IPS-15b (cell line): ENCODE measurements around the gene PLSCR4.

ENCODE experiments used
- H3K27me3 ChIP-seq: one replicate; pipeline ENCODE4 v1.6.1; 2013; ENCODE audit warnings: low read length; ENCODE audit not compliant: control insufficient read depth, insufficient read depth
- H3K36me3 ChIP-seq: one replicate; pipeline ENCODE4 v1.6.1; 2013; ENCODE audit warnings: low read length; ENCODE audit not compliant: control insufficient read depth, insufficient read depth
- H3K4me1 ChIP-seq: one replicate; pipeline ENCODE4 v1.6.1; 2013; ENCODE audit warnings: mild to moderate bottlenecking, low read length; ENCODE audit not compliant: control insufficient read depth, insufficient read depth
- H3K4me3 ChIP-seq: one replicate; pipeline ENCODE4 v1.5.1; 2013; ENCODE audit warnings: low read depth, low read length
- H3K9ac ChIP-seq: one replicate; pipeline ENCODE4 v1.6.1; 2013; ENCODE audit warnings: low read depth, mild to moderate bottlenecking, low read length
- H3K9me3 ChIP-seq: one replicate; pipeline ENCODE4 v1.6.1; 2013; ENCODE audit warnings: mild to moderate bottlenecking, low read length; ENCODE audit not compliant: control insufficient read depth, insufficient read depth

PLSCR4 gene

GRCh38 chr3:146184241-146185015 lies 66.5 kb downstream of the PLSCR4 start:
- H3K4me3 ChIP-seq: no peak overlapping the region
- H3K27me3 ChIP-seq: no peaks in the 10 kb centered on the region
- no peaks in the 10 kb centered on the region for H3K9me3 ChIP-seq
- no peaks in the 10 kb centered on the region for H3K4me1 ChIP-seq
- H3K36me3 ChIP-seq: no peaks in the 10 kb centered on the region
- H3K9ac ChIP-seq: no peak overlapping the region

GRCh38 chr3:146181216-146181615 lies 69.7 kb downstream of the PLSCR4 start:
- no peaks in the 10 kb centered on the region for H3K27me3 ChIP-seq
- no peaks in the 10 kb centered on the region for H3K9me3 ChIP-seq
- H3K36me3 ChIP-seq: no peaks in the 10 kb centered on the region
- no peaks in the 10 kb centered on the region for H3K4me1 ChIP-seq
- H3K4me3 ChIP-seq: no peak overlapping the region
- H3K9ac ChIP-seq: no peak overlapping the region

- Histone ChIP-seq H3K4me1 (no peaks in the 10 kb centered on the region), H3K36me3 (no peaks in the 10 kb centered on the region), H3K4me3 (no peak overlapping the region), H3K9ac (no peak overlapping the region), H3K27me3 (no peaks in the 10 kb centered on the region), H3K9me3 (no peaks in the 10 kb centered on the region)
Observed at GRCh38 chr3:146180376-146180775, 70.5 kb downstream of the PLSCR4 start.

GRCh38 chr3:146178006-146178689 lies 72.8 kb downstream of the PLSCR4 start:
- no peaks in the 10 kb centered on the region for H3K36me3 ChIP-seq
- no peak overlapping the region for H3K9ac ChIP-seq
- no peaks in the 10 kb centered on the region for H3K27me3 ChIP-seq
- no peak overlapping the region for H3K4me3 ChIP-seq
- H3K9me3 ChIP-seq: no peaks in the 10 kb centered on the region
- H3K4me1 ChIP-seq: no peaks in the 10 kb centered on the region

GRCh38 chr3:146177519-146177918 lies 73.4 kb downstream of the PLSCR4 start:
- H3K4me3 ChIP-seq: no peak overlapping the region

GRCh38 chr3:146177072-146177471 lies 73.8 kb downstream of the PLSCR4 start:
- Histone ChIP-seq H3K9ac (no peak overlapping the region), H3K36me3 (no peaks in the 10 kb centered on the region), H3K9me3 (no peaks in the 10 kb centered on the region), H3K4me1 (no peaks in the 10 kb centered on the region), H3K4me3 (no peak overlapping the region), H3K27me3 (no peaks in the 10 kb centered on the region)

More at GRCh38 chr3:146177519-146177918, 73.4 kb downstream of the PLSCR4 start:
- no peaks in the 10 kb centered on the region for H3K36me3 ChIP-seq
- no peak overlapping the region for H3K9ac ChIP-seq
- H3K27me3 ChIP-seq: no peaks in the 10 kb centered on the region
- H3K4me1 ChIP-seq: no peaks in the 10 kb centered on the region
- H3K9me3 ChIP-seq: no peaks in the 10 kb centered on the region

GRCh38 chr3:146172586-146172985 lies 78.3 kb downstream of the PLSCR4 start:
- H3K27me3 ChIP-seq: no peaks in the 10 kb centered on the region
- H3K4me1 ChIP-seq: no peaks in the 10 kb centered on the region
- no peak overlapping the region for H3K9ac ChIP-seq
- no peaks in the 10 kb centered on the region for H3K36me3 ChIP-seq
- no peak overlapping the region for H3K4me3 ChIP-seq
- H3K9me3 ChIP-seq: no peaks in the 10 kb centered on the region

GRCh38 chr3:146170591-146170990 lies 80.3 kb downstream of the PLSCR4 start:
- Histone ChIP-seq H3K4me3 (no peak overlapping the region), H3K9me3 (no peaks in the 10 kb centered on the region), H3K36me3 (no peaks in the 10 kb centered on the region), H3K4me1 (no peaks in the 10 kb centered on the region), H3K27me3 (no peaks in the 10 kb centered on the region), H3K9ac (no peak overlapping the region)

GRCh38 chr3:146169891-146170290 lies 81.0 kb downstream of the PLSCR4 start:
- H3K36me3 ChIP-seq: no peaks in the 10 kb centered on the region
- no peaks in the 10 kb centered on the region for H3K4me1 ChIP-seq
- H3K4me3 ChIP-seq: no peak overlapping the region
- no peaks in the 10 kb centered on the region for H3K9me3 ChIP-seq
- no peak overlapping the region for H3K9ac ChIP-seq
- H3K27me3 ChIP-seq: no peaks in the 10 kb centered on the region

GRCh38 chr3:146166826-146167225 lies 84.1 kb downstream of the PLSCR4 start:
- Histone ChIP-seq H3K27me3 (peaks cover 10% of the 10 kb centered on the region), H3K9me3 (no peaks in the 10 kb centered on the region), H3K4me1 (no peaks in the 10 kb centered on the region), H3K36me3 (no peaks in the 10 kb centered on the region), H3K9ac (no peak overlapping the region), H3K4me3 (no peak overlapping the region)

- no peak overlapping the region for H3K4me3 ChIP-seq
- peaks cover 14% of the 10 kb centered on the region for H3K27me3 ChIP-seq
- H3K36me3 ChIP-seq: no peaks in the 10 kb centered on the region
- no peak overlapping the region for H3K9ac ChIP-seq
- H3K4me1 ChIP-seq: no peaks in the 10 kb centered on the region
- no peaks in the 10 kb centered on the region for H3K9me3 ChIP-seq
Observed at GRCh38 chr3:146166415-146166821, 84.5 kb downstream of the PLSCR4 start.

- H3K9ac ChIP-seq: no peak overlapping the region
- H3K4me1 ChIP-seq: no peaks in the 10 kb centered on the region
Observed at GRCh38 chr3:146165877-146166276, 85.0 kb downstream of the PLSCR4 start.

More at GRCh38 chr3:146165877-146166276, 85.0 kb downstream of the PLSCR4 start:
- no peak overlapping the region for H3K4me3 ChIP-seq
- H3K27me3 ChIP-seq: peaks cover 14% of the 10 kb centered on the region
- H3K9me3 ChIP-seq: no peaks in the 10 kb centered on the region
- no peaks in the 10 kb centered on the region for H3K36me3 ChIP-seq
